Testis (tissue), 2 donors: ENCODE data around the gene KCTD1.

Experiments used
- POLR2A ChIP-seq: fragments of 450-650 bp; IDR thresholded peaks from one replicate; pipeline ENCODE4 v1.6.1; 2017; ENCODE audit warnings: antibody characterized with exemption, mild to moderate bottlenecking, moderate library complexity
- TF ChIP-seq, protein P1 (sequence below), 3 experiments: fragments of 450-650 bp in 2 of 3; fragments of 200-600 bp in 1 of 3; sonication (generic) in 1 of 3; IDR thresholded peaks; one replicate each; pipeline ENCODE4 v1.5.1; 2016 to 2019; ENCODE audit warnings: antibody characterized with exemption in 3 of 3, mild to moderate bottlenecking in 2 of 3, moderate library complexity in 1 of 3

DNA sequence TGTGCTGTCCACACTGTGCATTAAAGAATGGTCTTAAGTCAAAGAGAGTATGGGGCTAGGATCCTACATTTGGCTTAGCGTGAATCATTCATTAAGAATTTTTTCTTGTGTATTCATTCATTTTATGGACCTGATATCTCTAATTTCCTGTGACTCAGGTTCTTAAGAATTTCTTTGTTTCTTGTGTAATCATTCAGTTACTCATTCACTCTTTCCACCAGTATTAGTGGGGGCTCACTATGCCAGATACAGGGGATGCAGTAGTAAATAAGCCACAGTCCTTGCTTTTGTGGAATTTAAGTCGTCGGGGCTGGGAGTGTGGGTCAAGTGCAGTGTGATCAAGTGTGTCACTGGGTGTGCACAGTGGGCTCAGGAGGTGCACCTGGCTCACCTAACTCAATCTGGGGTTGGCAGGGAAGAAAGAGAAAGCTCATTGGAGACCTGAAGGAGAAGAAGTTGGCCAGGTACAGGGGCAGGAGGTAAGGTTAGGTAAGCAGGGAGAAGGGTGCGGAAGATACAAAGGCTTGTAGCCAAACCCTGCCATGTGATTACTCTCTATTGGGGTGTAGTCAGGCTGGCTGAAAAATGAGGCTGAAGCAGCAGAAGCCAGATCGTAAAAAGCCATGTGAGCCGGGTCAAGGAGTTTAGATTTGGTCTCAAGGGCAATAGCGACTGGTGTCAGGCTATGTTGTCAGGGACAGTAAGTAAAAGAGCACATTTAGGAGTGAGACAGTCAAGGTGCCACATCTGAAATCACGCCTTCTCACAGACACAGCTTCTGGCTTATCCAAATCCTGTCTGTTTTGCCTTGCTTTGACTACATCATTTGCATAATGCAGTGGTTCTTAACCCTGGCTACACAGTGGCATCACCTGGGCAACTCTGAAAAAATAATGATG lies 67.2 kb downstream of the KCTD1 start:
- TF ChIP-seq, protein P1, sequence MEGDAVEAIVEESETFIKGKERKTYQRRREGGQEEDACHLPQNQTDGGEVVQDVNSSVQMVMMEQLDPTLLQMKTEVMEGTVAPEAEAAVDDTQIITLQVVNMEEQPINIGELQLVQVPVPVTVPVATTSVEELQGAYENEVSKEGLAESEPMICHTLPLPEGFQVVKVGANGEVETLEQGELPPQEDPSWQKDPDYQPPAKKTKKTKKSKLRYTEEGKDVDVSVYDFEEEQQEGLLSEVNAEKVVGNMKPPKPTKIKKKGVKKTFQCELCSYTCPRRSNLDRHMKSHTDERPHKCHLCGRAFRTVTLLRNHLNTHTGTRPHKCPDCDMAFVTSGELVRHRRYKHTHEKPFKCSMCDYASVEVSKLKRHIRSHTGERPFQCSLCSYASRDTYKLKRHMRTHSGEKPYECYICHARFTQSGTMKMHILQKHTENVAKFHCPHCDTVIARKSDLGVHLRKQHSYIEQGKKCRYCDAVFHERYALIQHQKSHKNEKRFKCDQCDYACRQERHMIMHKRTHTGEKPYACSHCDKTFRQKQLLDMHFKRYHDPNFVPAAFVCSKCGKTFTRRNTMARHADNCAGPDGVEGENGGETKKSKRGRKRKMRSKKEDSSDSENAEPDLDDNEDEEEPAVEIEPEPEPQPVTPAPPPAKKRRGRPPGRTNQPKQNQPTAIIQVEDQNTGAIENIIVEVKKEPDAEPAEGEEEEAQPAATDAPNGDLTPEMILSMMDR (IDR thresholded peaks at IDR 0.05): no peak
- TF ChIP-seq POLR2A: no peak
